GM19099 (cell line): Measurements from ENCODE around the gene MLYCD.

Experiments
- POLR2A ChIP-seq: IDR thresholded peaks from 3 replicates; pipeline ENCODE4 v1.6.1; 2011; ENCODE audit warnings: low read depth; ENCODE audit not compliant: insufficient read length; ENCODE audit errors: extremely low read depth

Gene MLYCD

GRCh38 chr16:83961591-83961990 is 62.7 kb downstream of the MLYCD start:
- no peak for TF ChIP-seq POLR2A

- TF ChIP-seq POLR2A: no peak
These were observed 64.6 kb downstream of the MLYCD start for GRCh38 chr16:83963277-83964119.

- no peak for TF ChIP-seq POLR2A
These were observed 65.9 kb downstream of the MLYCD start for GRCh38 chr16:83964684-83965443.

- no peak for TF ChIP-seq POLR2A
These were observed 66.7 kb downstream of the MLYCD start for GRCh38 chr16:83965444-83966152.

GRCh38 chr16:83966153-83966696 is 67.3 kb downstream of the MLYCD start:
- no peak for TF ChIP-seq POLR2A

- no peak for TF ChIP-seq POLR2A
These were observed 68.2 kb downstream of the MLYCD start for GRCh38 chr16:83967091-83967490.

- TF ChIP-seq POLR2A: no peak
These were observed 69.0 kb downstream of the MLYCD start, which contains the start of gene NECAB2 for GRCh38 chr16:83967838-83968305. Gene NECAB2, plus strand, starts transcription at chr16:83968244. Its CDS starts 405 bp downstream, at chr16:83968649.

GRCh38 chr16:83968306-83968851 is 69.5 kb downstream of the MLYCD start:
- no peak for TF ChIP-seq POLR2A

- no peak for TF ChIP-seq POLR2A
These were observed 70.2 kb downstream of the MLYCD start for GRCh38 chr16:83968891-83969649.

- no peak for TF ChIP-seq POLR2A
These were observed 71.0 kb downstream of the MLYCD start for GRCh38 chr16:83969771-83970429.

GRCh38 chr16:83970430-83970815 is 71.5 kb downstream of the MLYCD start:
- TF ChIP-seq POLR2A: no peak

- no peak for TF ChIP-seq POLR2A
These were observed 72.5 kb downstream of the MLYCD start for GRCh38 chr16:83971165-83972130.
